NCI-H748 (cell line): ENCODE measurements around the gene FOXL2.

Source experiments
- DNase-seq: peaks from one replicate; lab custom pipeline; 2025; ENCODE audit not compliant: unreplicated experiment; lab: John Stamatoyannopoulos, UW

The FOXL2 gene

GRCh38 chr3:138946663-138947494, at the start of gene FOXL2, which contains the start of gene FOXL2NB:
TSS of gene FOXL2 (minus strand) at chr3:138947137. CDS start at chr3:138946722, 415 bp downstream.
TSS of gene FOXL2NB (plus strand) at chr3:138947217. CDS start at chr3:138947365, 148 bp downstream.
- peak; percentile 52 for DNase-seq

- DNase-seq = no peak
Measured at GRCh38 chr3:138995706-138996105, 48.8 kb upstream of the FOXL2 start.

- no peak for DNase-seq
Measured at GRCh38 chr3:138987181-138987580, 40.2 kb upstream of the FOXL2 start.

GRCh38 chr3:138985932-138986331, 39.0 kb upstream of the FOXL2 start:
- DNase-seq = no peak

GRCh38 chr3:138984816-138985215, 37.9 kb upstream of the FOXL2 start:
- DNase-seq = no peak

GRCh38 chr3:138976047-138976446, 29.1 kb upstream of the FOXL2 start:
- DNase-seq = no peak

GRCh38 chr3:138975351-138975750, 28.4 kb upstream of the FOXL2 start:
- no peak for DNase-seq

- DNase-seq = no peak
Measured at GRCh38 chr3:138974462-138974861, 27.5 kb upstream of the FOXL2 start.

GRCh38 chr3:138972941-138973340, 26.0 kb upstream of the FOXL2 start:
- no peak for DNase-seq

GRCh38 chr3:138971766-138972320, 24.9 kb upstream of the FOXL2 start:
- DNase-seq = no peak

GRCh38 chr3:138964923-138965322, 18.0 kb upstream of the FOXL2 start:
- DNase-seq = no peak

GRCh38 chr3:138964264-138964663, 17.3 kb upstream of the FOXL2 start:
- no peak for DNase-seq

GRCh38 chr3:138962854-138963560, 16.1 kb upstream of the FOXL2 start:
- no peak for DNase-seq

GRCh38 chr3:138960417-138960852, 13.5 kb upstream of the FOXL2 start:
- DNase-seq = no peak

- no peak for DNase-seq
Measured at GRCh38 chr3:138950701-138951100, 3.8 kb upstream of the FOXL2 start.

GRCh38 chr3:138950006-138950644, 3.2 kb upstream of the FOXL2 start:
- peak; percentile 51 for DNase-seq

- no peak for DNase-seq
Measured at GRCh38 chr3:138949445-138950005, 2.6 kb upstream of the FOXL2 start.

GRCh38 chr3:138949002-138949418, 2.1 kb upstream of the FOXL2 start:
- DNase-seq = no peak

- DNase-seq = no peak
Measured at GRCh38 chr3:138948371-138949001, 1.5 kb upstream of the FOXL2 start.

GRCh38 chr3:138947495-138948121, 671 bp upstream of the FOXL2 start:
- DNase-seq = no peak
